ENCODE data around the gene GORASP2.

GORASP2 gene

GRCh38 chr2:170975127-170975942, 46.3 kb downstream of the GORASP2 start:
- no peak for TF ChIP-seq POLR2A (IDR thresholded peaks at IDR 0.05; ENCODE audit: low read depth, low read length)
- DNase-seq (ENCODE audit: insufficient read length, low spot score) (no peak), FAIRE-seq (no peak)

- no peak for FAIRE-seq
These were observed 46.9 kb downstream of the GORASP2 start for GRCh38 chr2:170975943-170976270.

GRCh38 chr2:170984079-170984478, 55.0 kb downstream of the GORASP2 start:
- no peak for TF ChIP-seq POLR2A (IDR thresholded peaks at IDR 0.05; ENCODE audit: low read depth, low read length)
- DNase-seq (ENCODE audit: insufficient read length, low spot score) (no peak), FAIRE-seq (no peak)

More at GRCh38 chr2:170975943-170976270, 46.9 kb downstream of the GORASP2 start:
- TF ChIP-seq POLR2A (IDR thresholded peaks at IDR 0.05; ENCODE audit: low read depth, low read length): no peak
- no peak for DNase-seq (ENCODE audit: insufficient read length, low spot score)

- no peak for FAIRE-seq
- DNase-seq (ENCODE audit: insufficient read length, low spot score): no peak
- no peak for TF ChIP-seq POLR2A (IDR thresholded peaks at IDR 0.05; ENCODE audit: low read depth, low read length)
These were observed 56.4 kb downstream of the GORASP2 start for GRCh38 chr2:170985407-170985806.

GRCh38 chr2:170986566-170987258, 57.7 kb downstream of the GORASP2 start:
- no peak for FAIRE-seq
- DNase-seq (ENCODE audit: insufficient read length, low spot score): no peak
- TF ChIP-seq POLR2A (IDR thresholded peaks at IDR 0.05; ENCODE audit: low read depth, low read length): no peak

GRCh38 chr2:170991398-170992182, 62.5 kb downstream of the GORASP2 start:
- DNase-seq (ENCODE audit: insufficient read length, low spot score): no peak
- peak; percentile 50 for FAIRE-seq
- TF ChIP-seq POLR2A (IDR thresholded peaks at IDR 0.05; ENCODE audit: low read depth, low read length): no peak

GRCh38 chr2:170996316-170996715, 67.3 kb downstream of the GORASP2 start:
- no peak for TF ChIP-seq POLR2A (IDR thresholded peaks at IDR 0.05; ENCODE audit: low read depth, low read length)
- no peak for FAIRE-seq
- DNase-seq (ENCODE audit: insufficient read length, low spot score): no peak

- no peak for TF ChIP-seq POLR2A (IDR thresholded peaks at IDR 0.05; ENCODE audit: low read depth, low read length)
- FAIRE-seq (no peak), DNase-seq (ENCODE audit: insufficient read length, low spot score) (no peak)
These were observed 69.0 kb downstream of the GORASP2 start for GRCh38 chr2:170997893-170998597.

GRCh38 chr2:170999654-171000053, 70.6 kb downstream of the GORASP2 start:
- FAIRE-seq (no peak), DNase-seq (ENCODE audit: insufficient read length, low spot score) (no peak)
- no peak for TF ChIP-seq POLR2A (IDR thresholded peaks at IDR 0.05; ENCODE audit: low read depth, low read length)

- no peak for DNase-seq (ENCODE audit: insufficient read length, low spot score)
- no peak for FAIRE-seq
These were observed 75.3 kb downstream of the GORASP2 start for GRCh38 chr2:171004363-171004762.

GRCh38 chr2:171004833-171005232, 75.8 kb downstream of the GORASP2 start:
- no peak for TF ChIP-seq POLR2A (IDR thresholded peaks at IDR 0.05; ENCODE audit: low read depth, low read length)
- DNase-seq (ENCODE audit: insufficient read length, low spot score) (no peak), FAIRE-seq (no peak)

More at GRCh38 chr2:171004363-171004762, 75.3 kb downstream of the GORASP2 start:
- no peak for TF ChIP-seq POLR2A (IDR thresholded peaks at IDR 0.05; ENCODE audit: low read depth, low read length)

- FAIRE-seq (no peak), DNase-seq (ENCODE audit: insufficient read length, low spot score) (no peak)
- no peak for TF ChIP-seq POLR2A (IDR thresholded peaks at IDR 0.05; ENCODE audit: low read depth, low read length)
These were observed 79.6 kb downstream of the GORASP2 start for GRCh38 chr2:171008550-171009205.

- FAIRE-seq: no peak
- no peak for DNase-seq (ENCODE audit: insufficient read length, low spot score)
- TF ChIP-seq POLR2A (IDR thresholded peaks at IDR 0.05; ENCODE audit: low read depth, low read length): no peak
These were observed 80.3 kb downstream of the GORASP2 start for GRCh38 chr2:171009386-171009785.

All from H54 (cell line).